Caco-2 (cell line): ENCODE data around the gene NKAIN1. TPM values are rescaled to one million over a fixed set of nuclear protein-coding genes. Genes with fewer than 3 reads are reported as not detected.

Experiments used
- BruUV-seq: library from RNA; stranded (reverse); fragments of 400-500 nt; replicated peaks from 2 replicates; lab custom pipeline; 2021; lab: Mats Ljungman, UMichigan
- CTCF ChIA-PET: fragments of 300-600 bp; sonication (Branson Sonifier 250); formaldehyde crosslinking; loops from one replicate; lab custom pipeline; 2022; ENCODE audit warnings: antibody characterized with exemption; lab: Charles Lee
- POLR2A ChIA-PET: fragments of 300-600 bp; sonication (Branson Sonifier 250); formaldehyde crosslinking; loops from one replicate; lab custom pipeline; 2022; ENCODE audit warnings: antibody characterized with exemption; lab: Charles Lee
- DNase-seq, 2 experiments: peaks; one replicate each; pipeline versions ENCODE4 v3.0.0 to v3.0.0-alpha.2; 2020 to 2022
- H3K27me3 ChIP-seq: replicated peaks from 2 replicates; pipeline ENCODE4 v1.6.0; 2011; ENCODE audit warnings: low read length; ENCODE audit not compliant: control insufficient read depth, insufficient read depth
- H3K36me3 ChIP-seq: 2 replicates; pipeline ENCODE4 v1.5.1; 2011; ENCODE audit warnings: low read length; ENCODE audit not compliant: control insufficient read depth, insufficient read depth
- H3K4me1 ChIP-seq: fragments of 250-450 bp; sonication (Bioruptor Pico); 2 replicates; pipeline ENCODE4 v1.5.1; 2020; ENCODE audit warnings: mild to moderate bottlenecking
- H3K4me3 ChIP-seq: 2 replicates; pipeline ENCODE4 v1.5.1; 2011; ENCODE audit warnings: low read depth, mild to moderate bottlenecking, control low read depth, low read length
- H3K9me3 ChIP-seq: fragments of 250-450 bp; sonication (Bioruptor Pico); 2 replicates; pipeline ENCODE4 v1.5.1; 2020; ENCODE audit warnings: mild to moderate bottlenecking, moderate library complexity
- H3K27ac Mint-ChIP-seq: one replicate; pipeline ENCODE4 v1.8.0; 2022; ENCODE audit warnings: mixed read lengths; ENCODE audit not compliant: unreplicated experiment
- H3K27me3 Mint-ChIP-seq: one replicate; pipeline ENCODE4 v1.8.0; 2022; ENCODE audit warnings: mixed read lengths; ENCODE audit not compliant: insufficient read depth, unreplicated experiment
- H3K36me3 Mint-ChIP-seq: one replicate; pipeline ENCODE4 v1.8.0; 2022; ENCODE audit warnings: mild to moderate bottlenecking, mixed read lengths; ENCODE audit not compliant: insufficient read depth, unreplicated experiment
- H3K4me1 Mint-ChIP-seq: one replicate; pipeline ENCODE4 v1.8.0; 2022; ENCODE audit warnings: low read depth, mixed read lengths; ENCODE audit not compliant: unreplicated experiment
- H3K4me3 Mint-ChIP-seq: one replicate; pipeline ENCODE4 v1.8.0; 2022; ENCODE audit warnings: mild to moderate bottlenecking, moderate library complexity, mixed read lengths; ENCODE audit not compliant: unreplicated experiment
- H3K9me3 Mint-ChIP-seq: one replicate; pipeline ENCODE4 v1.8.0; 2022; ENCODE audit warnings: mixed read lengths; ENCODE audit not compliant: unreplicated experiment
- intact Hi-C: fragments of 100-400 bp; cut with micrococcal nuclease; formaldehyde crosslinking; loops from one replicate; pipeline ENCODE4 v1.10.0; 2022; ENCODE audit not compliant: unreplicated experiment
- total RNA-seq: library from RNA; stranded (reverse); gene quantifications from 2 replicates; pipeline ENCODE4 v1.2.3, GENCODE V29; 2022
- TF ChIP-seq, protein P1 (sequence below), 2 experiments: fragments of 200-600 bp in 1 of 2; IDR thresholded peaks; 1 replicate in 1 of 2; 2 replicates in 1 of 2; pipeline versions ENCODE4 v1.5.1 to v1.8.0; 2011 to 2022; ENCODE audit warnings: antibody characterized with exemption in 1 of 2, control low read depth in 1 of 2, inconsistent platforms in 1 of 2, low read depth in 1 of 2, low read length in 1 of 2, mild to moderate bottlenecking in 1 of 2, moderate library complexity in 1 of 2; ENCODE audit not compliant: insufficient read depth in 1 of 2, severe bottlenecking in 1 of 2, unreplicated experiment in 1 of 2

The NKAIN1 gene
- total RNA-seq, 1 experiment from 2014 or later = not detected

DNA sequence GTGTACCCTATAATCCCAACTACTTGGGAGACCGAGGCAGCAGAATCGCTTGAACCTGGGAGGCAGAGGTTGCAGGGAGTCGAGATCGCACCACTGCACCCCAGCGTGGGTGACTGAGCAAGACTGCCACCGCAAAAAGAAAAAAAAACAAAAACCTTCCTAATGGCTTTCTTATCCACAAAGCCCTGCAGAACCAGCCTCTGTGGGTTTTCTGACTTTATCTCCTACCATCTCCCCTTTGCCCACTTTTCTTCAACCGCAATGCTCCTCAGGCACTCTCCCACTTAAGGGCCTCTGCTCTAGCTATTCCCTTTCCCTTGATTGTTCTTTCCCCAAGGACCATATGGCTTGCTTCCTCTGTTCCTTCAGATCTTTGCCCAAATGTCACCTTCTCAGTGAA lies 106.3 kb downstream of the NKAIN1 start:
- CTCF ChIA-PET = no interaction called here
- Mint-ChIP-seq H3K27me3 (no peaks in the 10 kb centered on the region), H3K4me1 (no peaks in the 10 kb centered on the region), H3K36me3 (no peaks in the 10 kb centered on the region), H3K27ac (no peak overlapping the region), H3K4me3 (no peak overlapping the region), H3K9me3 (no peaks in the 10 kb centered on the region)
- intact Hi-C loops = no loop called here
- TF ChIP-seq, protein P1, sequence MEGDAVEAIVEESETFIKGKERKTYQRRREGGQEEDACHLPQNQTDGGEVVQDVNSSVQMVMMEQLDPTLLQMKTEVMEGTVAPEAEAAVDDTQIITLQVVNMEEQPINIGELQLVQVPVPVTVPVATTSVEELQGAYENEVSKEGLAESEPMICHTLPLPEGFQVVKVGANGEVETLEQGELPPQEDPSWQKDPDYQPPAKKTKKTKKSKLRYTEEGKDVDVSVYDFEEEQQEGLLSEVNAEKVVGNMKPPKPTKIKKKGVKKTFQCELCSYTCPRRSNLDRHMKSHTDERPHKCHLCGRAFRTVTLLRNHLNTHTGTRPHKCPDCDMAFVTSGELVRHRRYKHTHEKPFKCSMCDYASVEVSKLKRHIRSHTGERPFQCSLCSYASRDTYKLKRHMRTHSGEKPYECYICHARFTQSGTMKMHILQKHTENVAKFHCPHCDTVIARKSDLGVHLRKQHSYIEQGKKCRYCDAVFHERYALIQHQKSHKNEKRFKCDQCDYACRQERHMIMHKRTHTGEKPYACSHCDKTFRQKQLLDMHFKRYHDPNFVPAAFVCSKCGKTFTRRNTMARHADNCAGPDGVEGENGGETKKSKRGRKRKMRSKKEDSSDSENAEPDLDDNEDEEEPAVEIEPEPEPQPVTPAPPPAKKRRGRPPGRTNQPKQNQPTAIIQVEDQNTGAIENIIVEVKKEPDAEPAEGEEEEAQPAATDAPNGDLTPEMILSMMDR (IDR thresholded peaks at IDR 0.05; ENCODE audit: insufficient read depth in 1 of 2, low read depth in 1 of 2, low read length in 1 of 2, severe bottlenecking in 1 of 2, unreplicated experiment in 1 of 2) = no peak
- Histone ChIP-seq H3K4me1 (no peaks in the 10 kb centered on the region), H3K27me3 (no peaks in the 10 kb centered on the region), H3K9me3 (no peaks in the 10 kb centered on the region), H3K4me3 (no peak overlapping the region), H3K36me3 (no peaks in the 10 kb centered on the region)
- no TSS peak for BruUV-seq
- no peak for DNase-seq
- POLR2A ChIA-PET = interaction anchor here (0.6 to 1.0 kb wide), 3 partner anchors 67 to 990 kb away, joined by 3 to 7 read pairs (median 5); no protein-coding TSS in a partner anchor

Other genes starting within 250 kb of the NKAIN1 start
- 92.3 and 93.7 TPM in 2 replicates for gene PUM1, start 174.2 kb downstream of the NKAIN1 start, total RNA-seq
- gene SNRNP40, start 56.9 kb upstream of the NKAIN1 start, total RNA-seq = 49.5 and 56.5 TPM in 2 replicates
- gene ZCCHC17, start 57.1 kb upstream of the NKAIN1 start, total RNA-seq = 21.4 and 24.1 TPM in 2 replicates
- 12.1 and 13.0 TPM in 2 replicates for gene FABP3, start 133.2 kb upstream of the NKAIN1 start, total RNA-seq
- gene SERINC2, start 173.3 kb upstream of the NKAIN1 start, total RNA-seq = 29.5 and 30.0 TPM in 2 replicates